LNCaP clone FGC (cell line): ENCODE data around the gene ITGA5.

Source experiments
- DNase-seq: peaks from one replicate; pipeline ENCODE4 v3.0.0-alpha.2; 2011; ENCODE audit warnings: low read depth
- H3K4me3 ChIP-seq: 2 replicates; pipeline ENCODE4 v1.5.1; 2011; ENCODE audit warnings: mild to moderate bottlenecking, low read depth, low read length, control low read depth
- TF ChIP-seq, protein P1 (sequence below): IDR thresholded peaks from 2 replicates; pipeline ENCODE4 v1.5.1; 2012; ENCODE audit warnings: mild to moderate bottlenecking; ENCODE audit not compliant: control insufficient read depth, insufficient read depth; ENCODE audit errors: extremely low read depth

The ITGA5 gene

DNA sequence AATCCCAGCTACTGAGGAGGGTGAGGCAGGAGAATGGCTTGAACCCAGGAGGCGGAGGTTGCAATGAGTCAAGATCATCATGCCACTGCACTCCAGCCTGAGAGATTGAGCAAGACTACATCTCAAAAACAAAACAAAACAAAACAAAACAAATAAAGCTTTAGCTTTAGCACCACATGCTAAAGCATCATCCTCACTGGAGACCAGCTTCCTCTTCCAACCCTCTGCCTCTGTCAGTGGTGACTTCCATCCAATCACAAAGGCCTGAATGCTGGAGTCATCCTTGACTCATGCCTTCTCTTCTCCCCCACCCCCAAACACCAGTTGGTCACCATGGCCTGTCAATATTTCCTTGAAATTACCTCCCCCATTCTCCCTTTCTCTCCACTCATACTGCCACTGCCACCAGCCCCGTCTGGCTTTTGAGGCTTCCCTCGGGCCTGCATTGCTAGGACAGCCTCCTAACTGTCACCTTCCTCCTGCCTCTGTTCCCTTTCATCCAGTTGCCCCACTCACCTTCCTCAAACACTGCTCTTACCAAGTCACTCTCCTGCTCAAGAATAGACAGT, 35.9 kb downstream of the ITGA5 start:
- no peak for DNase-seq
- H3K4me3 ChIP-seq = no peak overlapping the region
- TF ChIP-seq, protein P1, sequence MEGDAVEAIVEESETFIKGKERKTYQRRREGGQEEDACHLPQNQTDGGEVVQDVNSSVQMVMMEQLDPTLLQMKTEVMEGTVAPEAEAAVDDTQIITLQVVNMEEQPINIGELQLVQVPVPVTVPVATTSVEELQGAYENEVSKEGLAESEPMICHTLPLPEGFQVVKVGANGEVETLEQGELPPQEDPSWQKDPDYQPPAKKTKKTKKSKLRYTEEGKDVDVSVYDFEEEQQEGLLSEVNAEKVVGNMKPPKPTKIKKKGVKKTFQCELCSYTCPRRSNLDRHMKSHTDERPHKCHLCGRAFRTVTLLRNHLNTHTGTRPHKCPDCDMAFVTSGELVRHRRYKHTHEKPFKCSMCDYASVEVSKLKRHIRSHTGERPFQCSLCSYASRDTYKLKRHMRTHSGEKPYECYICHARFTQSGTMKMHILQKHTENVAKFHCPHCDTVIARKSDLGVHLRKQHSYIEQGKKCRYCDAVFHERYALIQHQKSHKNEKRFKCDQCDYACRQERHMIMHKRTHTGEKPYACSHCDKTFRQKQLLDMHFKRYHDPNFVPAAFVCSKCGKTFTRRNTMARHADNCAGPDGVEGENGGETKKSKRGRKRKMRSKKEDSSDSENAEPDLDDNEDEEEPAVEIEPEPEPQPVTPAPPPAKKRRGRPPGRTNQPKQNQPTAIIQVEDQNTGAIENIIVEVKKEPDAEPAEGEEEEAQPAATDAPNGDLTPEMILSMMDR = no peak

DNA sequence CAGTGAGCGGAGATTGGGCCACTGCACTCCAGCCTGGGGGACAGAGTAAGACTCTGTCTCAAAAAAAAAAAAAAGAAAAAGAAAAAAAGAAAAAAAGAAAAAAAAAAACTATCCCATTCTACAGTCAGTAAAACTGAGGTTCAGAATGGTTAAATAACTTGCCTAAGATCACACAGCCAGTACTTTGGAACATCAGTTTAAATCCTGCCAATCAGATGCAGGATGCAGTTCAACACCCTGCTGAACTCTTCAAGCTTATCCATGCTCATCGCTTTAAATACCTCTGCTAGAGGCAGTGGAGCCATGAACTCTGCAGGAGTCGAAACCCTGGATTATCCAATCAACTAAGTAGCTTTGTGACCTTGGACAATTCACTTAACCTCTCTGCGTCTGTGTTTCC, 37.9 kb downstream of the ITGA5 start:
- no peak for DNase-seq
- H3K4me3 ChIP-seq = no peak overlapping the region
- TF ChIP-seq, protein P1 = no peak

DNA sequence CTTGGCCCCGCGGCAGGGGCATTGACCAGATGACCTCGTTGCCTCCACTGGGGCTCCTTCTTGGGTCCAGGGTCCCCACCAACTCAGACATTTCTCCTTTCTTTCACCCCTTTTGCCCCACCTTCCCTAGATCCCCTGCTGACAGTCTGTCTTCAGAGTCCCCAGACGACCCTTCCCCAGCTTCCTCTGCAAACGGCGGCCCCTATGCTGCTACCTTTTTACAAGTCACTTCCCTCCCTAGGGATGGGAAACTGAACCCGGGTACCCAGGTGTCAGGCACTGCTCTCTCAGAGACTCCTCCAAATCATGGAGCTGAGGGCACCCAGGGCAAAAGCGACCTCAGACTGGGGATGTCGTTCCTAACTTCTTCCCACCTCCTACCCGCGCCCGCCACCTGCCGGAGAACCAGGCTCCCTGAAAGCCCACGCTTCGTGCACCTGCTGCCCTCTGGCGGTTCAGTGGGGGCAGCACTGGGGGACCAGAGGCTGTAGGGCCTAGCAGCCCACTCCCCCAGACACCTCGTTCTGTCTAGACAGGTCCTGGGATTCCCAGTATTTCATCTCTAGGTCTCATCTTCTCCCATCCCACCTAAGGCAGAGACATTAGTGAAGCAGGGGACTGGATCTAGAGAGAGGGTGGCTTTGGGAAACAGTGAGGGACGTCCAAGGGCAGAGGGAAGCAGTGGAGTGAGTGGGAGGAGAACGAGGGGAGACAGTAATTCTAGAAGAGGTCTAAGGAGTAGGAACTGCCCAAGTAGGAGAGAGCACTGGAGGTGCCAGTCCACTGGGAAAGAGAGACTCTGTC, 39.5 kb downstream of the ITGA5 start:
- TF ChIP-seq, protein P1 = peak; percentile 100
- DNase-seq = peak; percentile 50
- H3K4me3 ChIP-seq = peak overlapping the region; percentile 58

DNA sequence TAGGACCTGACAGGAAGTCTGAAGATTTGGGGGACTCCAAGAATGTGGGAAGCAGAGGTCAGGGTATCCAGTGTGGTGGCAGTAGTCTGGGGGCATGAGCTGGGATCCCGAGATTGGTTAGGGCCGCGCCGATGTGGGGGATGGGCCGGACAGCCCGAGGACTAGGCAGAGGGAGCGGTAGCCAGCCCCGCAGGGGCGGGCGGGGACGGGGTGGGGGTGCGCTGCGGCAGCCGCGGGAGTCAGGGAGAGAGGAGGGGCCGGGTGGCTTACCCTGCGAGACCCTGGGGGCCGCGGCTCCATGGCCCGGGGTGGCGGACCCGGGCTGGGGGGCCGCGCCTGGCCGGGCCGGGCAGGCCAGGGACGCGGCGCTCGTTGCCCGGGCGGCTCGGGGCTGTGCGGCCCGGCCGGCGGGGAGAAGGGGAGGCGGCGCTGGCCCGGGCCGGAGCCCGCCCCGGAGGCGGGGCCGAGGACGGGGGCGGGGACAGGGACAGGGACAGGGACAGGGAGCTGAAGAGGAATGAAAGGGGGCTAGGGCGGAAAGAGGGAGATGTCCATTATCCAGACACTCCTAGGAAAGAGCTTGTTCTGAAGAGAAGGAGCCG, 40.2 kb downstream of the ITGA5 start:
- peak overlapping the region; percentile 58 for H3K4me3 ChIP-seq
- no peak for DNase-seq

DNA sequence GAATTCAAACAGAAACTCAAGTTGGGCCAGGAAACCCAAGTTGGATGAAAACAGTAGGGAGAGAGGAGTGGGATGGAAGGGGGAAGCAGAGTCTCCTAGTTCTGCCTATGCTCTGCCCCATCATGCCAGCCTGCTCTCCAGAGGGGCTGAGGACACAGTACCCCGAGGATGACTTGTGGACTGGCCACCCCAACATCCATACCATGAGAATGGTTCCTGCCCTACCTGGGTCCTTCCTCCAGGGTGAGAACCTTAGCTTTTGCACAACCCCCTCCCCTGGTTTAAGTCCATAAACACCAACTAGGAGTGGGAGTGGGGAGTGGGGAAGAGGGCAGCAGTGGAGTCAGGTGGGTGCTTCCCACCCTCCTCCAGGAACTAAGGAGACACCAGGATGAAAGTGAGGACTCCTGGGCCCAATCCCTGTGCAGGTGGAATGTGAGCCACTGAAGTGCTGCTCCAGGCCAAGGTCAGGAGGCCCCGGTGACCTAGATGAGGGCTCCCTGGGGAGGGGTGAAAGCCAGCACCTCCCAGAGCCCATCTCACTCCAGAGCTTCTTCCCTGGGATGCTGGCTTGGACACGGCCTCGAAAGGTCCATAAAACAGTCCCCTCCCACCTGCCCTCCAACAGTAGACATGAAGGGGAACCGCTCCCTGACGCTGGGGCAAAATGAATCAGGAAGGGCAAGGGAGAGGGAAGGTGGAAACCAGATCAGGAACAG, 41.1 kb downstream of the ITGA5 start:
- TF ChIP-seq, protein P1 = no peak
- no peak overlapping the region for H3K4me3 ChIP-seq
- DNase-seq = no peak

More for the DNA sequence above, 40.2 kb downstream of the ITGA5 start:
- TF ChIP-seq, protein P1 = no peak

DNA sequence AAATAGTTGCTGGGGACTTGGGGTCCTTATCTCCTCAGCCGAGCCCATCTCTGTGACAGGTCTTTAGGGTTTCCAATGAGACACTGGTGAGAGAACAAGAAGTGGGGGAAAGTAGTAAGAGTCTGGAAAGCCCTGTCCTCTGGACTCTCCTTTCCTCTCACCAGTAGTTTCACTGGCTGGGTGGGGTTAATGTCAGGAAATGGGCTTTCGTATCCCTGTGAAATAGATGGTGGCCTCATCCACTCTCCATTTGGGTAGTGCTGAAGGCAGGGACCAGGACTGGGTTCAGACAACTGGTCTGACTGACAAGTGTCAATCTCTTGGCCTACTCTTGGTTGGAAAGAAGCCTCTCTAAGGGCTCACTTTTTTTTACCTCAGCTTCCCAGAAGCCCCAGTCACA, 42.1 kb downstream of the ITGA5 start:
- no peak for DNase-seq
- TF ChIP-seq, protein P1 = no peak
- H3K4me3 ChIP-seq = no peak overlapping the region
